Measurements from ENCODE around the gene ANKMY2. TPM values are rescaled to one million over a fixed set of nuclear protein-coding genes. Genes with fewer than 3 reads are reported as not detected.

ANKMY2 gene
- total RNA-seq, 1 donor from 2014 or later = 29.5 TPM

GRCh38 chr7:16558761-16559302 is 86.7 kb downstream of the ANKMY2 start:
- intact Hi-C loops (cut with DNase I) = no loop called here
- ATAC-seq (no peak), DNase-seq (ENCODE audit: low spot score) (no peak)

- DNase-seq (ENCODE audit: low spot score) = no peak
- intact Hi-C loops (cut with DNase I) = no loop called here
- no peak for ATAC-seq
Measured at GRCh38 chr7:16556359-16556758, 89.2 kb downstream of the ANKMY2 start.

- no peak for DNase-seq (ENCODE audit: low spot score)
- intact Hi-C loops (cut with DNase I) = no loop called here
- no peak for ATAC-seq
Measured at GRCh38 chr7:16554518-16555236, 90.9 kb downstream of the ANKMY2 start.

GRCh38 chr7:16550671-16551070 is 94.9 kb downstream of the ANKMY2 start:
- ATAC-seq (no peak), DNase-seq (ENCODE audit: low spot score) (no peak)
- intact Hi-C loops (cut with DNase I) = no loop called here

Other genes starting within 250 kb of the ANKMY2 start
- 9.9 TPM for gene CRPPA, start 224.2 kb downstream of the ANKMY2 start, total RNA-seq
- 1.4 TPM for gene SOSTDC1, start 180.0 kb downstream of the ANKMY2 start, total RNA-seq
- not detected for gene LRRC72, start 118.9 kb downstream of the ANKMY2 start, total RNA-seq
- 30.8 TPM for gene BZW2, start 427 bp upstream of the ANKMY2 start, total RNA-seq
- gene TSPAN13, start 108.0 kb upstream of the ANKMY2 start, total RNA-seq = 30.7 TPM
- 0.40 TPM for gene AGR2, start 159.2 kb upstream of the ANKMY2 start, total RNA-seq
- gene AGR3, start 236.2 kb upstream of the ANKMY2 start, total RNA-seq = not detected